ENCODE results near the gene DKK3.
A peak's percentile ranks its signal among the peaks of the same experiment; 100 is the strongest.

The DKK3 gene

GRCh38 chr11:12026331-12027211, 18.1 kb upstream of the DKK3 start:
- no peak for TF ChIP-seq RARB (CRISPR knock-in tag; IDR thresholded peaks at IDR 0.05)
- no peak for TF ChIP-seq ARNTL (CRISPR knock-in tag; IDR thresholded peaks at IDR 0.05; ENCODE audit: borderline replicate concordance, low read depth)
- no peak for TF ChIP-seq TSHZ2 (CRISPR knock-in tag; IDR thresholded peaks at IDR 0.05)
- TF ChIP-seq ISL1 (CRISPR knock-in tag; IDR thresholded peaks at IDR 0.05) = no peak
- no peak for TF ChIP-seq TOX (CRISPR knock-in tag; IDR thresholded peaks at IDR 0.05; ENCODE audit: borderline replicate concordance)
- no peak for TF ChIP-seq BACH2 (CRISPR knock-in tag; IDR thresholded peaks at IDR 0.05; ENCODE audit: borderline replicate concordance)
- TF ChIP-seq TCF4 (CRISPR knock-in tag; IDR thresholded peaks at IDR 0.05; ENCODE audit: borderline replicate concordance) = no peak
- TF ChIP-seq GLIS3 (CRISPR knock-in tag; IDR thresholded peaks at IDR 0.05) = no peak
- no peak for TF ChIP-seq ZNF8 (CRISPR knock-in tag; IDR thresholded peaks at IDR 0.05)
- no peak for TF ChIP-seq ESRRG (CRISPR knock-in tag; IDR thresholded peaks at IDR 0.05)
- no peak for TF ChIP-seq SNAI2 (CRISPR knock-in tag; IDR thresholded peaks at IDR 0.05)
- TF ChIP-seq CREB5 (CRISPR knock-in tag; IDR thresholded peaks at IDR 0.05; ENCODE audit: low read depth) = no peak
- no peak for TF ChIP-seq PATZ1 (CRISPR knock-in tag; IDR thresholded peaks at IDR 0.05; ENCODE audit: borderline replicate concordance)
- no peak for TF ChIP-seq CSRNP3 (CRISPR knock-in tag; IDR thresholded peaks at IDR 0.05)
- TF ChIP-seq ZNF565 (CRISPR knock-in tag; conservative IDR thresholded peaks at IDR 0.05; ENCODE audit: low read depth) = no peak
- TF ChIP-seq ZFP3 (CRISPR knock-in tag; IDR thresholded peaks at IDR 0.05) = no peak
- TF ChIP-seq PPARA (CRISPR knock-in tag; IDR thresholded peaks at IDR 0.05; ENCODE audit: borderline replicate concordance) = no peak
- TF ChIP-seq CSDC2 (CRISPR knock-in tag; IDR thresholded peaks at IDR 0.05) = no peak
- TF ChIP-seq POU6F1 (CRISPR knock-in tag; IDR thresholded peaks at IDR 0.05; ENCODE audit: borderline replicate concordance, low read depth) = no peak
- no peak for TF ChIP-seq ZFP30 (CRISPR knock-in tag; IDR thresholded peaks at IDR 0.05)
- ATAC-seq = no peak

GRCh38 chr11:12024254-12024926, 16.0 kb upstream of the DKK3 start:
- no peak for TF ChIP-seq CSRNP3 (CRISPR knock-in tag; IDR thresholded peaks at IDR 0.05)
- no peak for TF ChIP-seq PATZ1 (CRISPR knock-in tag; IDR thresholded peaks at IDR 0.05; ENCODE audit: borderline replicate concordance)
- no peak for TF ChIP-seq OSR1 (CRISPR knock-in tag; IDR thresholded peaks at IDR 0.05)
- TF ChIP-seq ZNF8 (CRISPR knock-in tag; IDR thresholded peaks at IDR 0.05) = peak; percentile 98
- no peak for TF ChIP-seq ESRRG (CRISPR knock-in tag; IDR thresholded peaks at IDR 0.05)
- no peak for ATAC-seq

Data from SK-N-SH treated with all-trans-retinoic acid at 6 μM for 48 hours (cell line).